Duodenal mucosa (tissue), 2 donors: ENCODE measurements around the gene DUOX2.
"Not testable (repeated sequence)": the region's sequence is repeated elsewhere in the genome, so short reads cannot be mapped to it uniquely, and the experiment has no call there.

ENCODE experiments used
- H3K27ac ChIP-seq: one replicate; pipeline ENCODE4 v1.7.0; 2013; ENCODE audit warnings: low read depth, low read length
- H3K27me3 ChIP-seq, 2 donors: one replicate each; pipeline ENCODE4 v1.7.0; 2013; ENCODE audit warnings: low read length in 2 of 2, control low read depth in 1 of 2; ENCODE audit not compliant: insufficient read depth in 2 of 2, control insufficient read depth in 1 of 2
- H3K36me3 ChIP-seq, 2 donors: one replicate each; pipeline ENCODE4 v1.7.0; 2013; ENCODE audit warnings: low read length in 2 of 2, control low read depth in 1 of 2; ENCODE audit not compliant: insufficient read depth in 2 of 2, control insufficient read depth in 1 of 2
- H3K4me1 ChIP-seq, 2 donors: one replicate each; pipeline ENCODE4 v1.7.0; 2013; ENCODE audit warnings: low read length in 2 of 2, control low read depth in 1 of 2; ENCODE audit not compliant: insufficient read depth in 2 of 2, control insufficient read depth in 1 of 2
- H3K4me3 ChIP-seq, 2 donors: one replicate each; pipeline ENCODE4 v1.7.0; 2013; ENCODE audit warnings: low read length in 2 of 2, low read depth in 1 of 2
- H3K9ac ChIP-seq, 2 donors: one replicate each; pipeline ENCODE4 v1.7.0; 2013; ENCODE audit warnings: low read length in 2 of 2, low read depth in 1 of 2
- H3K9me3 ChIP-seq, 2 donors: one replicate each; pipeline ENCODE4 v1.7.0; 2013; ENCODE audit warnings: low read length in 2 of 2, control low read depth in 1 of 2; ENCODE audit not compliant: control insufficient read depth in 1 of 2

DUOX2 gene

DNA sequence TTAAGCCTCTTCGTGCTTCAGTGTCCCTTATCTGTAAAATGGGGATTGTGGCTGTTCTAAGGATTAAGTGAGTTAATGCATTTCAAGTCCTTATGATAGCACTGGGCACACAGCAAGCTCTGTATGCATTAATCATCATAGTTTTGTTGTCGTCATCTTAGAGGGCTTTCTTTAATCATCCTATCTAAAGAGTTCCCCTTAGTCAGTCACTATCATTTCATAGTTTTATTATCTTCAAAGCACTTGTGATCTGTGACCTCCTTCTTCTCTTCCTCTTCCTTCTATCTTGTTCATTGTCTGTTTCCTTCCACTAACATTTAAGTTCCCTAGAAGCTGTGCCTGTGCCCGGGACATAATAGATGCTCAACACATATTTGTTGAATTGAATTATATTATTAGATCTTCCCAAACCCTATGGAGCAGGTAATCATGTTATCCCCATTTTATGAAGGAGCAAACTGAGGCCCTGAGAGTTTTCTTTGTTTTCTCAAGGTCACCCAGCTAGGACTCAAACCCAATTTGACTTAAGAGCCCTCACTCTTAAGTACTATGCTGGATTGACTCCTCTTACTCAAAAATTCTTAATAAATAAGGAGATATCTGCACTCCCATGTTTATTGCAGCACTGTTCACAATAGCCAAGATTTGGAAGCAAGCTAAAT is 24.1 kb downstream of the DUOX2 start:
- no peak overlapping the region for H3K4me3 ChIP-seq
- no peaks in the 10 kb centered on the region for H3K27me3 ChIP-seq
- H3K36me3 ChIP-seq = no peaks in the 10 kb centered on the region
- no peak overlapping the region for H3K9ac ChIP-seq
- H3K4me1 ChIP-seq = no peaks in the 10 kb centered on the region
- no peaks in the 10 kb centered on the region for H3K9me3 ChIP-seq
- H3K27ac ChIP-seq = no peak overlapping the region

DNA sequence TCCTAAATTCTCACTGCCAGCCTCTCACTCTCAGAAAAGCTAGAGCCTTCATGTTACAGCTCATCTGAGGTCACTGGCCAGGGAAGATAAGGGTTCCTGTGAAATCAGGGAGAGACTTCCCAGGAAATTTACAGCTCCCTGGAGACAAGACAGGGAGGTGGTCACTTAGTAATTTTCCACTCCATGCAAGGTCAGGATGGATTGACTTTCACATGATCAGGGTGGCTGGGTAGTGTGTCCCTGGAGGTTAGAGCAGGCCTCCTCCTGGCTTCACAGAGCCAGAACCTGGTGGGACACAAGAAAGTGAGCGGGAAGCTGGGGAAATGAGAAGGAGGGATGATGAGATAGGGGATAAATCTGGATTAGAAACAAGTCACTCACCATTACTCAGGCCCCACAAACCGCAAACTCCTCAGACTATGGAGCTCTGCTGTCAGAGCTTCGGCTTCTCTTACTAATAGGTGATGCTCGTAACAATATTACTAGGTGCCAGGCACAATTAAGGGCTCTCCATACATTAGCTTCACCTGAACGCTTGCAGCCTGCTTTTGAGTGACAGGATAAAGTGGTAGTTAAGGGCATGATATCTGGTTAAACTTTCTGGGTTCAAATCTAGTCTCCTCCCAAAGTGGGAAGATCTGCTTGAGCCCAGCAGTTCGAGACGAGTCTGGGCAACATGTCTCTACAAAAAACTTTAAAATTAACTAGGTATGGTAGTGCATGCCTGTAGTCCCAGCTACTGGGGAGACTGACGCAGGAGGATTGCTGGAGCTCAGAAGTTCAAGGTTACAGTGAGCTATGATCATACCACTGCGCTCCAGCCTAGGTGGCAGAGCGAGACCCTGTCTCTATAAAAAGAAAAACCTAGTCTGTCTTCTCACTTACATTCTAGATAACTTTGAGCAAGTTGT is 24.9 kb downstream of the DUOX2 start:
- Histone ChIP-seq H3K36me3 (no peaks in the 10 kb centered on the region), H3K4me1 (no peaks in the 10 kb centered on the region), H3K27ac (no peak overlapping the region), H3K4me3 (no peak overlapping the region), H3K9me3 (no peaks in the 10 kb centered on the region), H3K9ac (no peak overlapping the region), H3K27me3 (no peaks in the 10 kb centered on the region)

DNA sequence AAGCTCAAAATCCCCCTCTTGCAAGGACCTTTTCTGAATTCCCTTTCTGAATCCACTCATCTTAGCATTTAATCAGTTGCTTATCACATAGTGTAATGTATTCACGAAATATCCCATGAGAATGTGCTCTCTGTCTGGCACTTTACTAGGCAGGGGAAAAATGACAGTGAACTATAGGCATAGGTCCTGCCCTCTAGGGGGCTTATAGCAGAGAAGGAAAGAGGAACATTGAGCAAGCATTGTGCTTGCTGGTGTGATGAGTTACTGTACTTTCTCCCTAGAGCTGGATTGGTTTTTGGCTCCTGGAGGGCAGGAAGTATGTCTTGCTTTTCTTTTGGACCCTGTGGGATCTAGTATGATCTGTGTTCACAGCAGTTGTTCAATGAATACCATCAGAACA is 26.5 kb downstream of the DUOX2 start:
- Histone ChIP-seq H3K27me3 (no peaks in the 10 kb centered on the region), H3K4me1 (no peaks in the 10 kb centered on the region), H3K9me3 (no peaks in the 10 kb centered on the region), H3K9ac (no peak overlapping the region), H3K27ac (no peak overlapping the region), H3K36me3 (no peaks in the 10 kb centered on the region), H3K4me3 (no peak overlapping the region)

DNA sequence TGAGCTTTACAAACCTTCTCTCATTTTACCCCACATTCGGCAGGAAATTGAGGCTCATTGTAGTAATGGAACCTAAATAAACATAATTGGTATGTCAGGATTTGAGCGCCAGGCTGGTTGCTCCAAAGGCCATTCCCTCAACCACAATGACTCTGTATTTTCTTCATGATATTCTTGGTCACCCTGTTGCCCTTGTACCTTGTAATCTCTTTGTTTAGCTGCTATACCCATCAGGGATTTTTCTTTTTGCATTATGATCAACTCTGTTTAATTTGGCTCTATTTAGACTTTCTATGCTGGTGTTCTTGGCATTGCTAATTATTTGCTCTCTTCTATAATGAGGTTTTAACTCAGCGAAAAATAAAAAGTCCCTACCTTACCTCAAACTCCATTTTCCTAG is 29.8 kb downstream of the DUOX2 start:
- no peaks in the 10 kb centered on the region for H3K9me3 ChIP-seq
- no peaks in the 10 kb centered on the region for H3K27me3 ChIP-seq
- no peak overlapping the region for H3K9ac ChIP-seq
- no peaks in the 10 kb centered on the region for H3K4me1 ChIP-seq
- H3K27ac ChIP-seq = no peak overlapping the region
- no peak overlapping the region for H3K4me3 ChIP-seq
- no peaks in the 10 kb centered on the region for H3K36me3 ChIP-seq

DNA sequence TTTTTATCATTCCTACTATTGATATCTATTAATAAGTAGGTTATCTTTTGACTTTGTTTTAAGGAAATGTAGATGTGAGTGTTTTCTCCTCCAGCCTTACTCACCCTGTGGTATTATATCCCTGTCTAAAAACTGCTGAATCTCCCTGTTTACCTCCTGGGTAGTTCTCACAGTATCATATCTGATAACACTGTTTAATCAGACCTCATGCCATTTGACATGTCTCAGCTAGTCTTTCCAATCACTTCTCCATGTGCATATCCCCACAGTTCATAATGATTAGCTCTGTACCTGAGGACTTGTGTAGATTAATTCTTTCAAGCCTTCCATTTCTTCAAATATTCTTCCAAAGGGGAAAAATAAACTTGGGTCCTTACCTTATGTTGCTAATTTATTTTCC is 30.7 kb downstream of the DUOX2 start:
- H3K9ac ChIP-seq = no peak overlapping the region
- H3K4me3 ChIP-seq = no peak overlapping the region
- H3K27ac ChIP-seq = no peak overlapping the region
- H3K4me1 ChIP-seq = no peaks in the 10 kb centered on the region
- no peaks in the 10 kb centered on the region for H3K36me3 ChIP-seq
- no peaks in the 10 kb centered on the region for H3K27me3 ChIP-seq
- H3K9me3 ChIP-seq = no peaks in the 10 kb centered on the region

GRCh38 chr15:45082412-45082811 is 31.6 kb downstream of the DUOX2 start:
- not testable (repeated sequence) for H3K4me1 ChIP-seq, H3K9ac ChIP-seq, H3K27me3 ChIP-seq, H3K4me3 ChIP-seq, H3K9me3 ChIP-seq, H3K27ac ChIP-seq, H3K36me3 ChIP-seq

DNA sequence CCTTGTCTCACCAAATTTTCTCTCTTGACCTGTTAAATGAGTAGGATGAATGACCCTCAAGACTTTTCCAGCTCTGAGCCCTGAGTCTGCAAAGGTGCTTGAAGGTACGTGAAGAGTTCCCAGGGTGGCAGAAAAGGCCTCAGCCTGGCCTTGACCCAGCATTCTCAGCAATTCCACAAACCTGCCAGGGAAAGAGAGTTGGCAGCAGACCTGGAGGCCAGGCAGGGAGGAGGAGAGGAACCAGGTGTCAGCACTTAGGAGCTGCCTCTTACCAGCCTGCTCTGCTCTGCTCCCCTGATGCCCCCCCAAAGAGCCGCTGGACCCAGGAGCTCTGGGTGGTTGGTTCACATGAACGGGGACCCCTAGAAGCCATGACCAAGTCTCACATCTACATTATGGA is 33.4 kb downstream of the DUOX2 start:
- H3K4me1 ChIP-seq = not testable (repeated sequence)

GRCh38 chr15:45079628-45080246 is 34.2 kb downstream of the DUOX2 start:
- H3K27me3 ChIP-seq, H3K27ac ChIP-seq, H3K9me3 ChIP-seq, H3K4me3 ChIP-seq, H3K9ac ChIP-seq, H3K4me1 ChIP-seq, H3K36me3 ChIP-seq: not testable (repeated sequence)

More for the DNA sequence above, 33.4 kb downstream of the DUOX2 start:
- H3K27ac ChIP-seq, H3K36me3 ChIP-seq, H3K9ac ChIP-seq, H3K9me3 ChIP-seq, H3K4me3 ChIP-seq, H3K27me3 ChIP-seq: not testable (repeated sequence)

DNA sequence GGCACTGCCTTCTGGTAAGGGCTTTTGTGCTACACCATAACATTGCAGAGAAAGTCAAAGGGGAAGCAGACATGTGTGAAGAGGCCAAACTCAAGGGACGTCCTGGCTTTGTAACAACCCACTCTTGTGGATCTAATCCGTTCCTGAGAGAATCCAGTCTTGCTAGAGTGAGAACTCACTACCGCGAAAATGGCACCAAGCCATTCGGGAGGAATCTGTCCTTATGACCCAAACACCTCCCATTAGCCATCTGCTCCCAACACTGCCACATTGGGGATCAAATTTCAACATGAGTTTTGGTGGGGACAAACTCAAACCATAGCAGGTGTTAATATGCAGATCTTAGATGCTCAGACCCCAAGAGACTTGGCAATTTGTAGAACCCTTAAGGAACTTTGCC is 34.8 kb downstream of the DUOX2 start:
- H3K9ac ChIP-seq, H3K36me3 ChIP-seq, H3K4me1 ChIP-seq, H3K27me3 ChIP-seq, H3K27ac ChIP-seq, H3K9me3 ChIP-seq, H3K4me3 ChIP-seq: not testable (repeated sequence)

DNA sequence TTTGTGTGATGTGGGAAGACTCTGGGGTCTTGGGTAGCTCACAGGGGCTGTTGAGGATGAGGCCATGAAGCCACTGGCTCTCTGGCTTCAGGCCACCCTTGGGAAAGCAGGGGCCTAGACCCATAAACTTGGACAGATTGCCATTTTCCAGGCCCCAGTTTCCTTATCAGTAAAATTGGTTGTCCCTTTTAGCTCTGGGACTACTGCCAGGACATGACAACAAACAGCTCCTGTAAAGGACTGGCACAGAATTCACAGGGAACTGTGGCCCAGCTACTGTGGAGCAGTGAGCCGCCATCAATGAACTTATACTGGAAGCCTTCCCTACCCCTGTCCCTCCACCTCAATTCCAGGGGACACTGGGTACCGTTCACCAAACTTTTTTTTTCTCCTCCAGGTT is 36.6 kb downstream of the DUOX2 start:
- not testable (repeated sequence) for H3K4me1 ChIP-seq, H3K9ac ChIP-seq, H3K27ac ChIP-seq, H3K36me3 ChIP-seq, H3K27me3 ChIP-seq, H3K9me3 ChIP-seq, H3K4me3 ChIP-seq
